HG02798 (cell line): Measurements from ENCODE around the gene PRICKLE2.

Experiments
- ATAC-seq: cut with Tn5 transposase; IDR thresholded peaks from one replicate; pipeline ENCODE4 v1.9.1; 2021; ENCODE audit warnings: mild to moderate bottlenecking; ENCODE audit not compliant: unreplicated experiment, poor library complexity

PRICKLE2 gene

GRCh38 chr3:64057231-64057630, 168.0 kb downstream of the PRICKLE2 start:
- no peak for ATAC-seq

DNA sequence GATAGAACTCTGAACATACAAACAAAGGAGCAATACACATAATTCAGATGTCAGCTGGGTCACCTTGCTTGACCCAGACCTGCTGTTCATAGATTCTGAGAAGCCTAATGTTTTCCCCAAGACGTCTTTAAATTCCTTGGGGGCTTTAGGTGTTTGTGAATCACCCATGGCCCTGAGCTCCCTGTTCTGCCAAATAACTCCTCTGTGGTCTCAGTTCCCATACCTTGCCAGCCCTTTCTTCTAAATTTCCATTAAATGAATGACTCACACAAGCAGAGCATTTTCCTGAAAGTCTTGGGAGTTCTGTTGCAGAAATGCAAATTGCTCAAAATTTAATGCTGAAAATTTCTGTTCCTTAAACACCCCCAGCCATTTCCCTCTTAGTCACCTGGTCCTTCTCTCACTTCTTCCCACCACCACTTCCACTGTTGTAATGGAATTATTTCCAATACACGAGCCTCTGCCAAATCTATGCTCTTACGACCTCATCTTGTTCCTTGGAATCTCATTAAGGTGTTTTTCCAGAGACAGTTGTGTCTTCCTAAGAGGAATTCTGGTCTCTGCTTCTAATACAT, 168.6 kb downstream of the PRICKLE2 start:
- ATAC-seq = no peak

GRCh38 chr3:64055076-64055475, 170.2 kb downstream of the PRICKLE2 start:
- ATAC-seq = no peak

DNA sequence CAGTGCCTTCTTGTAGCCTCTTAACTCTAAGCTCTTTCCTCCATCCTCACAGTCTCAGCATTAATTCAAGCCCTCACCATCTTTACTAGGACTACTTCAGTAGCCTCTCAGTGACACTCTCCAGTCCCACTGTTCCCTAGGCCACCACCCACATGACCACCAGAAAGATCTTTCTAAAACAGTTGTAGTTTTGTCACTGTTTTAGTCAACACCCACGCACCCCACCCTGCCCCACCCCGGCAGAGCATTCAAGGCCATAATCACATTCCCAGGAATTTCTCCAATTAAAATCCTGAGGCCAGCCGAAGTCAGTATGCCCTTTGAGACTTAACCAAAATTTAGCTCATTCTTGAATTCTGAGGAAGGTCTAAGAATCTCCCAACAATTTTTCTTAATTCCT, 170.8 kb downstream of the PRICKLE2 start:
- no peak for ATAC-seq

DNA sequence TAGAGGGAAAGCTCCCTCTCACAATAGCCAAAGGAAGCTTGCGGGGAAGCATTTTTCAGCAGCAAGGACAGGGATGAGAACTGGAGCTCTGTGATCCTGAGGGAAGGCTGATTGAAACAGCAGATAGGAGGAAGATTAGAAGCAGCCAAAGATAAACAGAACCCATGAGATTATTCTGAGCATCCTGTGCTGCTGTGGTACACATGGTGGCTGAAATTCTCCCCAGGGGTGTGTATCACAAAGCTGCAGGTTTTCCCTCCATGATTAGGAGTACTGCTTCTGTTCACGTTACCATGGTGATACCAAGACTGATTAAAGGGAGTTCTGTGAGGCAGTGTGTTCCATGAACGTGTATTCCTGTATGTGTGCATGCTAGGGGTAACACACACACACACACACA, 171.7 kb downstream of the PRICKLE2 start:
- no peak for ATAC-seq

DNA sequence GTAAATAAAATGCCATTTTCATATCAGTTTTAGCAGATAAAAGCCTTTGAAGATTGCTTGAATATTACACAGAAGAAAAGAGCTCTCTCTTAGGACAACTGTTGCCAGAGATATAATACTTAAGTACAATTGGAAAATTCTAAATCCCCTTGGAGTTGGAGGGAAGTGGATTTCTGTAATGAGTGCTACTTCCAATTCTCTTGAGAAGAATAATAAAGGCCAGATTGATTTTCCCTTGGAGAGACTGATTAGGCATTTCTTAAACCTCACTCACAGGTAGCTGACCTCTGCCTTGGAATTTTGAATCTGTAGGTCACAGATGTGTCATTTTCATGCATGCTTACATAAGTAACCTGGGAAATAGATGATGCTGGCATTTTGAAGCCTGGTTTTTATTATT, 172.1 kb downstream of the PRICKLE2 start:
- ATAC-seq = no peak

- no peak for ATAC-seq
Measured at GRCh38 chr3:64049832-64050231, 175.4 kb downstream of the PRICKLE2 start.

- no peak for ATAC-seq
Measured at GRCh38 chr3:64049136-64049535, 176.1 kb downstream of the PRICKLE2 start.

- no peak for ATAC-seq
Measured at GRCh38 chr3:64048631-64049061, 176.6 kb downstream of the PRICKLE2 start.

GRCh38 chr3:64047787-64048186, 177.5 kb downstream of the PRICKLE2 start:
- no peak for ATAC-seq

- no peak for ATAC-seq
Measured at GRCh38 chr3:64046996-64047594, 178.2 kb downstream of the PRICKLE2 start.

- ATAC-seq = no peak
Measured at GRCh38 chr3:64046592-64046991, 178.7 kb downstream of the PRICKLE2 start.

DNA sequence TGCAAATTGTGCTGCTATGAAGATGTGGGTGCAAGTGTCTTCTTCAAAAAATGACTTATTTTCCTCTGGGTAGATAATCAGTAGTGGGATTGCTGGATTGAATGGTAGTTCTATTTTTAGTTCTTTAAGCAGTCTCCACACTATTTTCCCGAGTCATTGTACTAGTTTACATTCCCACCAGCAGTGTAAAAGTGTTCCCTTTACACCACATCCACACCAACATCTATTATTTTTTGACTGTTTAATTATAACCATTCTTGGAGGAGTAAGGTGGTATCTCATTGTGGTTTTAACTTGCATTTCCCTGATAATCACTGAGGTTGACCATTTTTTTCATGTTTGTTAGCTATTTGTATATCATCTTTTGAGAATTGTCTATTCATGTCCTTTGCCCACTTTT, 182.3 kb downstream of the PRICKLE2 start:
- no peak for ATAC-seq
